Measurements from ENCODE around the gene TARS1.

DNA sequence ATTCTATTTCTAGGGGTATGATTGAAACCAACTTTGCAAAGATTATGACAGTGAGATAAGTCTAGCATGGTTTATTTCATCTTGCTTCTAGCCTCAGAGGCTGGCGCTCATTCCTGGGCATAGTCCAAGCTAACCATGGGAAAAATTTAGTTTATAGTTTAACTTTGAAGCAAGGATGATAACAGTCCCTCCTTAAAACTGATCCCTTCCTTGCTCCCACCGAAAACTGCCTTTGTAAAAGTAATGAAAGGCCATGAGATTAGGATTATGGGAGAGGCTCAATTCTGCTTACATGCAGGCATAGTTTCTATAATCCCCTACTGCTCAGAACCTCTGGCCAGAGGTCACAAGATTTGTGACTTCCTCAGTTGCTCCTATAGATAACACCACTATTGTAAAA lies 75.7 kb downstream of the TARS1 start:
- TF ChIP-seq POLR2A (IDR thresholded peaks at IDR 0.05), result no peak
- TF ChIP-seq, protein P1, sequence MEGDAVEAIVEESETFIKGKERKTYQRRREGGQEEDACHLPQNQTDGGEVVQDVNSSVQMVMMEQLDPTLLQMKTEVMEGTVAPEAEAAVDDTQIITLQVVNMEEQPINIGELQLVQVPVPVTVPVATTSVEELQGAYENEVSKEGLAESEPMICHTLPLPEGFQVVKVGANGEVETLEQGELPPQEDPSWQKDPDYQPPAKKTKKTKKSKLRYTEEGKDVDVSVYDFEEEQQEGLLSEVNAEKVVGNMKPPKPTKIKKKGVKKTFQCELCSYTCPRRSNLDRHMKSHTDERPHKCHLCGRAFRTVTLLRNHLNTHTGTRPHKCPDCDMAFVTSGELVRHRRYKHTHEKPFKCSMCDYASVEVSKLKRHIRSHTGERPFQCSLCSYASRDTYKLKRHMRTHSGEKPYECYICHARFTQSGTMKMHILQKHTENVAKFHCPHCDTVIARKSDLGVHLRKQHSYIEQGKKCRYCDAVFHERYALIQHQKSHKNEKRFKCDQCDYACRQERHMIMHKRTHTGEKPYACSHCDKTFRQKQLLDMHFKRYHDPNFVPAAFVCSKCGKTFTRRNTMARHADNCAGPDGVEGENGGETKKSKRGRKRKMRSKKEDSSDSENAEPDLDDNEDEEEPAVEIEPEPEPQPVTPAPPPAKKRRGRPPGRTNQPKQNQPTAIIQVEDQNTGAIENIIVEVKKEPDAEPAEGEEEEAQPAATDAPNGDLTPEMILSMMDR (IDR thresholded peaks at IDR 0.05), result no peak
- no peak for TF ChIP-seq POLR2AphosphoS5 (IDR thresholded peaks at IDR 0.05)
